GM19025 (cell line): ENCODE data around the gene RAB27A.

ENCODE experiments used
- ATAC-seq: cut with Tn5 transposase; IDR thresholded peaks from one replicate; pipeline ENCODE4 v1.9.1; 2021; ENCODE audit warnings: mild to moderate bottlenecking, low read depth, moderate library complexity; ENCODE audit not compliant: unreplicated experiment

The RAB27A gene

DNA sequence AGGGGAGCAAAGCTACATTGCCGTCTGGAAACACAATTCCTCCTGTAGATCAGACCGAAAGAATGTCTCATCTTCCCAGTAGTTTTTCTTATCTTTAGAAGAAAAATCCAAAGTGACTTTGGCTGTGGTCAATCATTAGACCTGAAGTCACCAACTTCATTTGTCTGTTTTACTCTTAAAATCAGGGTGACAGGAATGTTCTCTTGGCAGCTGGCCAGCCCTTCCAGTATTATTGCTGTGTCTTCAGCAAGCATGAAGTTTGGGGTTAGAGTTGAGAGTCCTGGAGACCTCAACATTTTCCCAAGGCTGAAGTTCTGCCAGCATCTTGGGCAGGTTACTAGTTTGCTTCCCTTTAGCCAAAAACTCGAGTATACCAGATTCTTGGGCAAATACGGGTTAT lies 125.3 kb downstream of the RAB27A start:
- ATAC-seq = no peak
